ENCODE data around the gene RPS6KL1.
"Not testable (repeated sequence)": the region's sequence is repeated elsewhere in the genome, so short reads cannot be mapped to it uniquely, and the experiment has no call there.

The RPS6KL1 gene

GRCh38 chr14:74934041-74934440, 11.0 kb upstream of the RPS6KL1 start:
- Histone ChIP-seq H3K27me3 (no peaks in the 10 kb centered on the region), H3K4me2 (peak overlapping the region; percentile 79 to 93 (median 89)), H3K36me3 (no peaks in the 10 kb centered on the region), H4K20me1 (no peaks in the 10 kb centered on the region), H3K4me3 (peak overlapping the region in 6 of 10 experiments; percentile 26 to 49 (median 44); a peak in 10 of 20 replicates), H3K9ac (peak overlapping the region in 10 of 11 experiments; percentile 42 to 83 (median 78); a peak in 19 of 22 replicates), H3K4me1 (peaks cover 97 to 100% (median 100%) of the 10 kb centered on the region in 10 experiments), H3K27ac (peak overlapping the region in 10 of 11 experiments; percentile 63 to 97 (median 90); a peak in 19 of 22 replicates), H3K9me3 (replicated peaks in 1 of 11) (no peaks in the 10 kb centered on the region; a peak in 1 of 22 replicates)
- TF ChIP-seq Cebpa-rat (IDR thresholded peaks at IDR 0.05), result no peak

- peak overlapping the region in 10 of 11 experiments; percentile 30 to 83 (median 78); a peak in 18 of 22 replicates for H3K9ac ChIP-seq
- not testable (repeated sequence) for H4K20me1 ChIP-seq; H3K9me3 ChIP-seq (replicated peaks in 1 of 11); H3K36me3 ChIP-seq; H3K27me3 ChIP-seq
- peak overlapping the region; percentile 65 to 93 (median 89) for H3K4me2 ChIP-seq
- peaks cover 91 to 95% (median 95%) of the 10 kb centered on the region in 10 experiments for H3K4me1 ChIP-seq
- peak overlapping the region in 7 of 10 experiments; percentile 8 to 52 (median 36); a peak in 7 of 20 replicates for H3K4me3 ChIP-seq
- H3K27ac ChIP-seq, result peak overlapping the region in 10 of 11 experiments; percentile 46 to 97 (median 90); a peak in 20 of 22 replicates
These were observed 9.9 kb upstream of the RPS6KL1 start for GRCh38 chr14:74932936-74933335.

GRCh38 chr14:74932401-74932901, 9.4 kb upstream of the RPS6KL1 start:
- Histone ChIP-seq H3K27me3 (no peaks in the 10 kb centered on the region), H3K27ac (peak overlapping the region in 10 of 11 experiments; percentile 46 to 97 (median 90); a peak in 20 of 22 replicates), H3K4me1 (peaks cover 86 to 90% (median 90%) of the 10 kb centered on the region in 10 experiments), H3K9ac (peak overlapping the region in 10 of 11 experiments; percentile 30 to 83 (median 78); a peak in 18 of 22 replicates), H3K36me3 (no peaks in the 10 kb centered on the region), H3K4me2 (peak overlapping the region; percentile 65 to 93 (median 89)), H3K4me3 (peak overlapping the region in 7 of 10 experiments; percentile 8 to 52 (median 36); a peak in 7 of 20 replicates), H3K9me3 (replicated peaks in 1 of 11) (no peaks in the 10 kb centered on the region), H4K20me1 (no peaks in the 10 kb centered on the region)
- TF ChIP-seq Cebpa-rat (IDR thresholded peaks at IDR 0.05), result peak in 4 of 11 experiments; percentile 5 to 57 (median 10); a peak in 5 of 22 replicates

- not testable (repeated sequence) for H4K20me1 ChIP-seq; H3K27me3 ChIP-seq; H3K36me3 ChIP-seq; H3K9me3 ChIP-seq (replicated peaks in 1 of 11)
- H3K4me1 ChIP-seq, result peaks cover 79 to 83% (median 83%) of the 10 kb centered on the region in 10 experiments
- peak overlapping the region in 10 of 11 experiments; percentile 22 to 97 (median 90); a peak in 19 of 22 replicates for H3K27ac ChIP-seq
- peak overlapping the region in 9 of 11 experiments; percentile 50 to 83 (median 78); a peak in 16 of 22 replicates for H3K9ac ChIP-seq
- peak overlapping the region in 1 of 10 experiments; percentile 52; a peak in 1 of 20 replicates for H3K4me3 ChIP-seq
- peak in 3 of 11 experiments; percentile 6 to 40 (median 22); a peak in 4 of 22 replicates for TF ChIP-seq Cebpa-rat (IDR thresholded peaks at IDR 0.05)
- H3K4me2 ChIP-seq, result peak overlapping the region; percentile 65 to 93 (median 89)
These were observed 8.7 kb upstream of the RPS6KL1 start for GRCh38 chr14:74931744-74932143.

- Histone ChIP-seq H3K27me3 (no peaks in the 10 kb centered on the region), H3K27ac (peak overlapping the region in 9 of 11 experiments; percentile 1 to 97 (median 88); a peak in 13 of 22 replicates), H4K20me1 (no peaks in the 10 kb centered on the region), H3K4me3 (no peak overlapping the region), H3K4me1 (peaks cover 54 to 58% (median 58%) of the 10 kb centered on the region in 10 experiments), H3K4me2 (peak overlapping the region; percentile 51 to 92 (median 79)), H3K36me3 (no peaks in the 10 kb centered on the region), H3K9ac (peak overlapping the region in 4 of 11 experiments; percentile 3 to 30 (median 8); a peak in 4 of 22 replicates), H3K9me3 (replicated peaks in 1 of 11) (no peaks in the 10 kb centered on the region)
- peak in 8 of 11 experiments; percentile 47 to 86 (median 62); a peak in 15 of 22 replicates for TF ChIP-seq Cebpa-rat (IDR thresholded peaks at IDR 0.05)
These were observed 6.2 kb upstream of the RPS6KL1 start for GRCh38 chr14:74929242-74929641.

- Histone ChIP-seq H3K36me3 (no peaks in the 10 kb centered on the region), H3K4me3 (no peak overlapping the region), H4K20me1 (no peaks in the 10 kb centered on the region), H3K27me3 (no peaks in the 10 kb centered on the region), H3K4me2 (no peak overlapping the region), H3K9me3 (replicated peaks in 1 of 11) (no peaks in the 10 kb centered on the region), H3K9ac (no peak overlapping the region), H3K4me1 (peaks cover 35 to 55% (median 48%) of the 10 kb centered on the region in 10 experiments), H3K27ac (no peak overlapping the region)
- TF ChIP-seq Cebpa-rat (IDR thresholded peaks at IDR 0.05), result no peak
These were observed 4.2 kb upstream of the RPS6KL1 start for GRCh38 chr14:74927225-74927624.

- Histone ChIP-seq H3K9me3 (replicated peaks in 1 of 11) (no peaks in the 10 kb centered on the region), H3K4me1 (peaks cover 21 to 43% (median 32%) of the 10 kb centered on the region in 10 experiments), H3K27me3 (no peaks in the 10 kb centered on the region), H3K36me3 (peaks cover 0 to 13% (median 0%) of the 10 kb centered on the region in 11 experiments; a peak in 2 of 22 replicates), H3K27ac (no peak overlapping the region), H3K9ac (no peak overlapping the region), H3K4me2 (0 out of 22 replicates have a peak overlapping the region, but pooled peaks of 2 of the 11 experiments have one; percentile 6 to 30), H4K20me1 (no peaks in the 10 kb centered on the region), H3K4me3 (no peak overlapping the region)
- TF ChIP-seq Cebpa-rat (IDR thresholded peaks at IDR 0.05), result no peak
These were observed 1.0 kb upstream of the RPS6KL1 start for GRCh38 chr14:74924061-74924460.

GRCh38 chr14:74921987-74922751, 891 bp downstream of the RPS6KL1 start:
- Histone ChIP-seq H3K4me2 (peak overlapping the region; percentile 79 to 99 (median 95)), H3K36me3 (peaks cover 0 to 14% (median 0%) of the 10 kb centered on the region in 11 experiments; a peak in 2 of 22 replicates), H3K4me1 (peaks cover 23 to 41% (median 29%) of the 10 kb centered on the region in 10 experiments), H3K9me3 (replicated peaks in 1 of 11) (no peaks in the 10 kb centered on the region), H3K4me3 (peak overlapping the region; percentile 64 to 81 (median 71)), H3K9ac (peak overlapping the region; percentile 75 to 89 (median 85)), H3K27me3 (no peaks in the 10 kb centered on the region), H3K27ac (peak overlapping the region; percentile 53 to 87 (median 78); a peak in 20 of 22 replicates), H4K20me1 (no peaks in the 10 kb centered on the region)
- TF ChIP-seq Cebpa-rat (IDR thresholded peaks at IDR 0.05), result no peak

Measured in BLaER1 treated with 17β-estradiol and CSF1 and Interleukin-3, amounts not matched to agents 10 nM and 100 nM (cell line).